Neural cell (in vitro differentiated cells): ENCODE measurements around the gene SMIM13. TPM values are rescaled to one million over a fixed set of nuclear protein-coding genes. Genes with fewer than 3 reads are reported as not detected.

ENCODE experiments used
- H2AFZ ChIP-seq: fragments of 200-600, 300-800 bp; sonication (generic), shearing (Covaris generic); 2 replicates; pipeline ENCODE4 v1.6.0; 2014; ENCODE audit warnings: low read depth, mild to moderate bottlenecking, antibody characterized with exemption, low read length, moderate library complexity
- H3F3A ChIP-seq: fragments of 200-600 bp; shearing (Covaris generic); 2 replicates; pipeline ENCODE4 v1.6.1; 2016; ENCODE audit warnings: mild to moderate bottlenecking, moderate library complexity, mixed read lengths, antibody characterized with exemption, low read length; ENCODE audit not compliant: insufficient read depth, poor library complexity, severe bottlenecking
- H3K27ac ChIP-seq: fragments of 200-600, 300-800 bp; sonication (generic), shearing (Covaris generic); 2 replicates; pipeline ENCODE4 v1.5.1; 2014; ENCODE audit warnings: mild to moderate bottlenecking, low read length, moderate library complexity
- H3K27me3 ChIP-seq: fragments of 300-800, 200-600 bp; sonication (generic), shearing (Covaris generic); 2 replicates; pipeline ENCODE4 v1.6.0; 2014; ENCODE audit warnings: mild to moderate bottlenecking, low read depth, low read length, moderate library complexity; ENCODE audit not compliant: insufficient read depth
- H3K36me3 ChIP-seq: fragments of 300-800, 200-600 bp; sonication (generic), shearing (Covaris generic); 2 replicates; pipeline ENCODE4 v1.5.1; 2014; ENCODE audit warnings: mild to moderate bottlenecking, antibody characterized with exemption, low read length, moderate library complexity; ENCODE audit not compliant: insufficient read depth
- H3K4me2 ChIP-seq: fragments of 300-800, 200-600 bp; sonication (generic), shearing (Covaris generic); 2 replicates; pipeline ENCODE4 v1.6.0; 2014; ENCODE audit warnings: mild to moderate bottlenecking, low read length
- H3K4me3 ChIP-seq: fragments of 300-800, 200-600 bp; sonication (generic), shearing (Covaris generic); 2 replicates; pipeline ENCODE4 v1.5.1; 2014; ENCODE audit warnings: mild to moderate bottlenecking, low read length, moderate library complexity
- H3K79me2 ChIP-seq: fragments of 200-600 bp; shearing (Covaris generic); replicated peaks from 2 replicates; pipeline ENCODE4 v1.6.0; 2014; ENCODE audit warnings: mild to moderate bottlenecking, low read length, moderate library complexity; ENCODE audit not compliant: insufficient read depth
- H3K9ac ChIP-seq: fragments of 300-800, 200-600 bp; sonication (generic), shearing (Covaris generic); 2 replicates; pipeline ENCODE4 v1.6.1; 2016; ENCODE audit warnings: mild to moderate bottlenecking, low read length, mixed read lengths
- H3K9me2 ChIP-seq: fragments of 200-600 bp; shearing (Covaris generic); 2 replicates; pipeline ENCODE4 v1.6.1; 2016; ENCODE audit warnings: mild to moderate bottlenecking, low read length, mixed read lengths; ENCODE audit not compliant: insufficient read depth
- H3K9me3 ChIP-seq: fragments of 200-600, 300-800 bp; sonication (generic), shearing (Covaris generic); 2 replicates; pipeline ENCODE4 v1.6.1; 2016; ENCODE audit warnings: mild to moderate bottlenecking, mixed run types, low read length, moderate library complexity, mixed read lengths
- H4K20me1 ChIP-seq: fragments of 200-600 bp; shearing (Covaris generic); 2 replicates; pipeline ENCODE4 v1.6.1; 2016; ENCODE audit warnings: mild to moderate bottlenecking, mixed run types; ENCODE audit not compliant: insufficient read depth
- CTCF ChIP-seq: fragments of 450-650 bp; IDR thresholded peaks from 2 replicates; pipeline ENCODE4 v1.5.1; 2014; ENCODE audit warnings: antibody characterized with exemption, mild to moderate bottlenecking, moderate library complexity; ENCODE audit not compliant: poor library complexity, severe bottlenecking
- EP300 ChIP-seq: fragments of 450-650 bp; conservative IDR thresholded peaks from 2 replicates; pipeline ENCODE4 v1.6.1; 2014; ENCODE audit warnings: antibody characterized with exemption, mild to moderate bottlenecking, moderate library complexity; ENCODE audit not compliant: poor library complexity, severe bottlenecking
- EZH2 ChIP-seq: fragments of 200-600, 300-800 bp; shearing (Covaris generic), sonication (generic); IDR thresholded peaks from 2 replicates; pipeline ENCODE4 v1.6.1; 2014; ENCODE audit warnings: antibody characterized with exemption, low read length, borderline replicate concordance, mild to moderate bottlenecking; ENCODE audit not compliant: insufficient read depth, poor library complexity, severe bottlenecking
- MXI1 ChIP-seq: fragments of 450-650 bp; conservative IDR thresholded peaks from 2 replicates; pipeline ENCODE4 v1.6.1; 2014; ENCODE audit warnings: antibody characterized with exemption, mild to moderate bottlenecking; ENCODE audit not compliant: poor library complexity, severe bottlenecking
- POLR2AphosphoS5 ChIP-seq: IDR thresholded peaks from 2 replicates; pipeline ENCODE4 v1.6.1; 2012
- RAD21 ChIP-seq: fragments of 450-650 bp; conservative IDR thresholded peaks from 2 replicates; pipeline ENCODE4 v1.6.1; 2014; ENCODE audit warnings: antibody characterized with exemption, mild to moderate bottlenecking, moderate library complexity
- REST ChIP-seq: IDR thresholded peaks from 2 replicates; pipeline ENCODE4 v1.6.1; 2012; ENCODE audit warnings: borderline replicate concordance
- SMC3 ChIP-seq: fragments of 450-650 bp; conservative IDR thresholded peaks from 2 replicates; pipeline ENCODE4 v1.6.1; 2014; ENCODE audit warnings: antibody characterized with exemption, mild to moderate bottlenecking, moderate library complexity; ENCODE audit not compliant: poor library complexity
- TAF1 ChIP-seq: IDR thresholded peaks from 2 replicates; pipeline ENCODE4 v1.6.1; 2012; ENCODE audit warnings: low read depth
- polyA plus RNA-seq: library from polyadenylated mRNA; depleted of rRNA; stranded (reverse); fragments of >200 nt; gene quantifications from 2 replicates; pipeline ENCODE4 v1.2.3, GENCODE V29; 2014

SMIM13 gene
- polyA plus RNA-seq, 1 donor from 2014 or later = 51.0 TPM

GRCh38 chr6:11055127-11055627 lies 38.5 kb upstream of the SMIM13 start:
- no peaks in the 10 kb centered on the region for H3K36me3 ChIP-seq
- H3K27ac ChIP-seq = no peak overlapping the region
- no peaks in the 10 kb centered on the region for H4K20me1 ChIP-seq
- H3K9me2 ChIP-seq = no peaks in the 10 kb centered on the region
- no peak overlapping the region for H3K4me2 ChIP-seq
- TF ChIP-seq POLR2AphosphoS5 (no peak), TAF1 (no peak), SMC3 (no peak), MXI1 (no peak), EP300 (no peak), RAD21 (no peak), REST (no peak), EZH2 (no peak)
- H3K4me3 ChIP-seq = no peak overlapping the region
- no peaks in the 10 kb centered on the region for H3K9me3 ChIP-seq
- H3F3A ChIP-seq = no peaks in the 10 kb centered on the region
- no peak overlapping the region for H3K9ac ChIP-seq
- H2AFZ ChIP-seq = no peak overlapping the region
- H3K27me3 ChIP-seq = no peaks in the 10 kb centered on the region
- no peaks in the 10 kb centered on the region for H3K79me2 ChIP-seq

GRCh38 chr6:11056871-11057270 lies 36.8 kb upstream of the SMIM13 start:
- Histone ChIP-seq H3K9me2 (no peaks in the 10 kb centered on the region), H3F3A (no peaks in the 10 kb centered on the region), H3K9ac (no peak overlapping the region), H2AFZ (no peak overlapping the region), H3K4me3 (no peak overlapping the region), H3K79me2 (no peaks in the 10 kb centered on the region), H4K20me1 (no peaks in the 10 kb centered on the region), H3K27ac (no peak overlapping the region), H3K27me3 (no peaks in the 10 kb centered on the region), H3K9me3 (no peaks in the 10 kb centered on the region), H3K36me3 (no peaks in the 10 kb centered on the region), H3K4me2 (no peak overlapping the region)
- TF ChIP-seq MXI1 (no peak), CTCF (no peak), POLR2AphosphoS5 (no peak), TAF1 (no peak), EP300 (no peak)

- Histone ChIP-seq H3K9ac (no peak overlapping the region), H3K4me3 (no peak overlapping the region), H3K9me2 (no peaks in the 10 kb centered on the region), H3K36me3 (no peaks in the 10 kb centered on the region), H3F3A (no peaks in the 10 kb centered on the region), H2AFZ (no peak overlapping the region), H3K4me2 (no peak overlapping the region), H3K9me3 (no peaks in the 10 kb centered on the region), H3K79me2 (no peaks in the 10 kb centered on the region), H4K20me1 (no peaks in the 10 kb centered on the region), H3K27ac (no peak overlapping the region), H3K27me3 (no peaks in the 10 kb centered on the region)
- TF ChIP-seq EP300 (no peak), CTCF (no peak)
Measured at GRCh38 chr6:11058406-11058805, 35.2 kb upstream of the SMIM13 start.
